GM23338 (cell line): Measurements from ENCODE around the gene MALRD1. TPM values are rescaled to one million over a fixed set of nuclear protein-coding genes. Genes with fewer than 3 reads are reported as not detected.

Source experiments
- ATAC-seq: fragments of 200-7000 bp; cut with Tn5 transposase; 3 replicates; pipeline ENCODE4 v1.9.1; 2020
- DNase-seq: peaks from one replicate; pipeline ENCODE4 v3.0.0-alpha.2; 2015; ENCODE audit warnings: low spot score
- H2AFZ ChIP-seq: fragments of 200-600 bp; sonication (generic); 2 replicates; pipeline ENCODE4 v1.8.0; 2016; ENCODE audit warnings: antibody characterized with exemption, mild to moderate bottlenecking, moderate library complexity
- H3F3A ChIP-seq: fragments of 200-600 bp; sonication (generic); replicated peaks from 2 replicates; pipeline ENCODE4 v1.8.0; 2017; ENCODE audit warnings: antibody characterized with exemption, mixed run types, low read depth
- H3K27ac ChIP-seq: fragments of 200-600 bp; sonication (generic); 2 replicates; pipeline ENCODE4 v1.6.1; 2016; ENCODE audit warnings: low read depth
- H3K27me3 ChIP-seq: fragments of 200-600 bp; sonication (generic); 2 replicates; pipeline ENCODE4 v1.8.0; 2016; ENCODE audit warnings: mild to moderate bottlenecking, mixed run types, moderate library complexity; ENCODE audit not compliant: insufficient read depth
- H3K36me3 ChIP-seq: fragments of 200-600 bp; sonication (generic); 2 replicates; pipeline ENCODE4 v1.8.0; 2016; ENCODE audit warnings: mild to moderate bottlenecking; ENCODE audit not compliant: insufficient read depth
- H3K4me1 ChIP-seq: fragments of 200-600 bp; sonication (generic); 2 replicates; pipeline ENCODE4 v1.8.0; 2016; ENCODE audit warnings: mild to moderate bottlenecking, moderate library complexity; ENCODE audit not compliant: insufficient read depth
- H3K4me2 ChIP-seq: fragments of 200-600 bp; sonication (generic); 2 replicates; pipeline ENCODE4 v1.7.1; 2017; ENCODE audit warnings: mixed run types
- H3K4me3 ChIP-seq: fragments of 200-600 bp; sonication (generic); 2 replicates; pipeline ENCODE4 v1.6.1; 2016; ENCODE audit warnings: mixed run types
- H3K79me2 ChIP-seq: fragments of 200-600 bp; sonication (generic); replicated peaks from 2 replicates; pipeline ENCODE4 v1.8.0; 2017; ENCODE audit warnings: mild to moderate bottlenecking; ENCODE audit not compliant: insufficient read depth
- H3K9me2 ChIP-seq: fragments of 200-600 bp; sonication (generic); 2 replicates; pipeline ENCODE4 v1.8.0; 2017; ENCODE audit not compliant: insufficient read depth
- H4K20me1 ChIP-seq: fragments of 200-600 bp; sonication (generic); replicated peaks from 2 replicates; pipeline ENCODE4 v1.8.0; 2017; ENCODE audit warnings: mild to moderate bottlenecking; ENCODE audit not compliant: insufficient read depth
- H3K27ac Mint-ChIP-seq: 2 replicates; pipeline ENCODE4 v1.8.0; 2020; ENCODE audit warnings: inconsistent platforms, mild to moderate bottlenecking, moderate library complexity, mixed read lengths
- H3K27me3 Mint-ChIP-seq: 3 replicates; pipeline ENCODE4 v1.8.0; 2022; ENCODE audit warnings: low read depth, mild to moderate bottlenecking, moderate library complexity, mixed read lengths, inconsistent platforms; ENCODE audit not compliant: insufficient read depth, poor library complexity
- H3K36me3 Mint-ChIP-seq: 3 replicates; pipeline ENCODE4 v1.8.0; 2021; ENCODE audit warnings: low read depth, mild to moderate bottlenecking, inconsistent platforms, moderate library complexity, mixed read lengths
- H3K4me1 Mint-ChIP-seq: 3 replicates; pipeline ENCODE4 v1.8.0; 2020; ENCODE audit warnings: mild to moderate bottlenecking, inconsistent platforms, mixed read lengths
- H3K4me3 Mint-ChIP-seq: 3 replicates; pipeline ENCODE4 v1.8.0; 2021; ENCODE audit warnings: moderate library complexity, mild to moderate bottlenecking, inconsistent platforms, mixed read lengths
- H3K9me3 Mint-ChIP-seq: 3 replicates; pipeline ENCODE4 v1.8.0; 2020; ENCODE audit warnings: moderate library complexity, mild to moderate bottlenecking, inconsistent platforms, mixed read lengths
- EZH2 ChIP-seq: fragments of 200-600 bp; sonication (generic); IDR thresholded peaks from one replicate; pipeline ENCODE4 v1.8.0; 2017; ENCODE audit warnings: antibody characterized with exemption, mild to moderate bottlenecking, low read depth; ENCODE audit not compliant: unreplicated experiment
- EZH2phosphoT487 ChIP-seq: fragments of 200-600 bp; sonication (generic); IDR thresholded peaks from one replicate; pipeline ENCODE4 v1.8.1; 2018; ENCODE audit warnings: antibody characterized with exemption; ENCODE audit not compliant: unreplicated experiment
- JUNB ChIP-seq: IDR thresholded peaks from one replicate; pipeline ENCODE4 v1.6.1; 2016; ENCODE audit warnings: antibody characterized with exemption; ENCODE audit not compliant: unreplicated experiment
- STAT1 ChIP-seq: IDR thresholded peaks from one replicate; pipeline ENCODE4 v1.6.1; 2016; ENCODE audit warnings: antibody characterized with exemption; ENCODE audit not compliant: unreplicated experiment
- ZNF114 ChIP-seq: fragments of 250-450 bp; sonication (Bioruptor Pico); IDR thresholded peaks from 2 replicates; pipeline ENCODE4 v1.5.0; 2020; ENCODE audit warnings: mild to moderate bottlenecking, moderate library complexity
- ZNF331 ChIP-seq: fragments of 250-450 bp; sonication (Bioruptor Pico); IDR thresholded peaks from 2 replicates; pipeline ENCODE4 v1.5.0; 2020; ENCODE audit warnings: low read depth, mild to moderate bottlenecking, moderate library complexity
- polyA plus RNA-seq: library from polyadenylated mRNA; unstranded; fragments of >200 nt; fragmentation: Nextera tagmentation; extraction: Ambion mirVana; gene quantifications from 2 replicates; pipeline ENCODE4 v1.2.1, GENCODE V29; 2016
- total RNA-seq: library from RNA; depleted of rRNA; stranded (reverse); fragments of >200 nt; shearing (Covaris generic); gene quantifications from 2 replicates; pipeline ENCODE4 v1.2.3, GENCODE V29; 2014
- TF ChIP-seq, protein P1 (sequence below): IDR thresholded peaks from 2 replicates; pipeline ENCODE4 v1.6.1; 2016; ENCODE audit warnings: antibody characterized with exemption
- TF ChIP-seq, protein P2 (sequence below): IDR thresholded peaks from one replicate; pipeline ENCODE4 v1.6.1; 2018; ENCODE audit warnings: antibody characterized with exemption; ENCODE audit not compliant: unreplicated experiment
- TF ChIP-seq, protein P3 (sequence below), 2 experiments: fragments of 200-600 bp in 1 of 2; sonication (generic) in 1 of 2; conservative IDR thresholded peaks; 2 replicates each; pipeline versions ENCODE4 v1.5.1 to v1.6.1; 2016 to 2017; ENCODE audit warnings: antibody characterized with exemption in 2 of 2, low read depth in 2 of 2, mild to moderate bottlenecking in 2 of 2, moderate library complexity in 1 of 2
- TF ChIP-seq, protein P4 (sequence below): fragments of 250-450 bp; sonication (Bioruptor Pico); IDR thresholded peaks from 2 replicates; pipeline ENCODE4 v1.5.0; 2020; ENCODE audit warnings: mild to moderate bottlenecking, moderate library complexity

Gene MALRD1
- total and polyA plus RNA-seq, 2 experiments from 2014 or later: 0.42 to 1.9 TPM

DNA sequence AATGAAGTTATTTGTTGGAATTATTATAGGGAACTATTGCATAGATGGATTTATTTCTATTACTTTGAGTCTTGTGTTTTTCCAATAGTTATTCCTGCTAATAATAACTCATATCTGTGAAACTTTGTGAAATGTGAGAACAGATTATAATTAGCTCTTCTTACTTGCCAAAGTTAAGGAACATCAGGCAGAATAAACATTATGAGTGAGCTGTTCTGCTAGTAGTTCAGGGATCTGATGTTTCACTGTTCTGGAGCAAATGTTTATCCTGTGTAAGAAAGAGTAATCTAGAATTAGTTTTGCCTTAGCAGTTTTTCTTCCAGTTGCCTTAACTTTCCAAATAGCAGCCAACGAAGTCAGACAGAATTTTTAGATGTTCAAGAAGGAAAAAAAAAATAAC lies 522.4 kb downstream of the MALRD1 start:
- no peaks in the 10 kb centered on the region for H3K79me2 ChIP-seq
- no peak overlapping the region for H3K4me2 ChIP-seq
- H3K27ac ChIP-seq: no peak overlapping the region
- 0 out of 2 replicates have a peak, but pooled peaks cover 3% of the 10 kb centered on the region for H3K9me2 ChIP-seq
- Mint-ChIP-seq H3K9me3 (no peaks in the 10 kb centered on the region), H3K27me3 (no peaks in the 10 kb centered on the region), H3K4me1 (no peaks in the 10 kb centered on the region), H3K36me3 (no peaks in the 10 kb centered on the region), H3K27ac (no peak overlapping the region), H3K4me3 (no peak overlapping the region)
- no peaks in the 10 kb centered on the region for H3K4me1 ChIP-seq
- DNase-seq: no peak
- H2AFZ ChIP-seq: no peak overlapping the region
- H3K36me3 ChIP-seq: no peaks in the 10 kb centered on the region
- H3K27me3 ChIP-seq: no peaks in the 10 kb centered on the region
- no peak overlapping the region for H3K4me3 ChIP-seq
- no peaks in the 10 kb centered on the region for H3F3A ChIP-seq
- H4K20me1 ChIP-seq: no peaks in the 10 kb centered on the region
- ATAC-seq: no peak
- TF ChIP-seq STAT1: no peak
- TF ChIP-seq, protein P1, sequence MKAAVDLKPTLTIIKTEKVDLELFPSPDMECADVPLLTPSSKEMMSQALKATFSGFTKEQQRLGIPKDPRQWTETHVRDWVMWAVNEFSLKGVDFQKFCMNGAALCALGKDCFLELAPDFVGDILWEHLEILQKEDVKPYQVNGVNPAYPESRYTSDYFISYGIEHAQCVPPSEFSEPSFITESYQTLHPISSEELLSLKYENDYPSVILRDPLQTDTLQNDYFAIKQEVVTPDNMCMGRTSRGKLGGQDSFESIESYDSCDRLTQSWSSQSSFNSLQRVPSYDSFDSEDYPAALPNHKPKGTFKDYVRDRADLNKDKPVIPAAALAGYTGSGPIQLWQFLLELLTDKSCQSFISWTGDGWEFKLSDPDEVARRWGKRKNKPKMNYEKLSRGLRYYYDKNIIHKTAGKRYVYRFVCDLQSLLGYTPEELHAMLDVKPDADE: no peak
- no peak for TF ChIP-seq EZH2phosphoT487

DNA sequence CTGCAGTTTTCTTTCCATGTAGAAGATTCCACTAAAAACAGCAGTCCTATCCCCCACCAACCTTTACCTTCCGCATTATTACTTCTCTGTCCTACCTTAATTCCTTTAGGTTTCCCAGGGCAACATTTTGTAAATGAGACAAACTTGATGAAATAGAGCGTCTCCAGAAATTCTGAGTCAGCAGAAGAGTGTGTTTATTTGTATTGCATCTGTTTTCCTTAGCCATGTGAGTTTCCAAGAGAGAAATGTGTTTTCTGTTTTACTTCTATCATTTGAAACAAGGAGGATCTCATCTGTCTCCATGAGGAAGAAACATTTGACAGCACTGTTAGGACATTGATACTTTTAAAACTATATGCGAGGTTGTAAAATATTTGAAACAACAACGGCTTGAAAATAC lies 523.5 kb downstream of the MALRD1 start:
- no peak overlapping the region for H3K4me3 Mint-ChIP-seq
- DNase-seq (no peak), ATAC-seq (no peak)
- H3K79me2 ChIP-seq: no peaks in the 10 kb centered on the region
- no peaks in the 10 kb centered on the region for H3F3A ChIP-seq
- H3K4me3 ChIP-seq: no peak overlapping the region
- H3K9me2 ChIP-seq: 0 out of 2 replicates have a peak, but pooled peaks cover 3% of the 10 kb centered on the region
- no peaks in the 10 kb centered on the region for H3K4me1 Mint-ChIP-seq
- H3K27me3 Mint-ChIP-seq: no peaks in the 10 kb centered on the region
- no peaks in the 10 kb centered on the region for H3K36me3 ChIP-seq
- H4K20me1 ChIP-seq: no peaks in the 10 kb centered on the region
- no peaks in the 10 kb centered on the region for H3K36me3 Mint-ChIP-seq
- H2AFZ ChIP-seq: no peak overlapping the region
- H3K4me2 ChIP-seq: no peak overlapping the region
- no peaks in the 10 kb centered on the region for H3K9me3 Mint-ChIP-seq
- no peaks in the 10 kb centered on the region for H3K4me1 ChIP-seq
- no peaks in the 10 kb centered on the region for H3K27me3 ChIP-seq
- no peak overlapping the region for H3K27ac ChIP-seq
- no peak overlapping the region for H3K27ac Mint-ChIP-seq
- TF ChIP-seq ZNF114 (CRISPR knock-in tag) (no peak), EZH2 (no peak), JUNB (no peak), ZNF331 (CRISPR knock-in tag) (no peak)
- TF ChIP-seq, protein P2, sequence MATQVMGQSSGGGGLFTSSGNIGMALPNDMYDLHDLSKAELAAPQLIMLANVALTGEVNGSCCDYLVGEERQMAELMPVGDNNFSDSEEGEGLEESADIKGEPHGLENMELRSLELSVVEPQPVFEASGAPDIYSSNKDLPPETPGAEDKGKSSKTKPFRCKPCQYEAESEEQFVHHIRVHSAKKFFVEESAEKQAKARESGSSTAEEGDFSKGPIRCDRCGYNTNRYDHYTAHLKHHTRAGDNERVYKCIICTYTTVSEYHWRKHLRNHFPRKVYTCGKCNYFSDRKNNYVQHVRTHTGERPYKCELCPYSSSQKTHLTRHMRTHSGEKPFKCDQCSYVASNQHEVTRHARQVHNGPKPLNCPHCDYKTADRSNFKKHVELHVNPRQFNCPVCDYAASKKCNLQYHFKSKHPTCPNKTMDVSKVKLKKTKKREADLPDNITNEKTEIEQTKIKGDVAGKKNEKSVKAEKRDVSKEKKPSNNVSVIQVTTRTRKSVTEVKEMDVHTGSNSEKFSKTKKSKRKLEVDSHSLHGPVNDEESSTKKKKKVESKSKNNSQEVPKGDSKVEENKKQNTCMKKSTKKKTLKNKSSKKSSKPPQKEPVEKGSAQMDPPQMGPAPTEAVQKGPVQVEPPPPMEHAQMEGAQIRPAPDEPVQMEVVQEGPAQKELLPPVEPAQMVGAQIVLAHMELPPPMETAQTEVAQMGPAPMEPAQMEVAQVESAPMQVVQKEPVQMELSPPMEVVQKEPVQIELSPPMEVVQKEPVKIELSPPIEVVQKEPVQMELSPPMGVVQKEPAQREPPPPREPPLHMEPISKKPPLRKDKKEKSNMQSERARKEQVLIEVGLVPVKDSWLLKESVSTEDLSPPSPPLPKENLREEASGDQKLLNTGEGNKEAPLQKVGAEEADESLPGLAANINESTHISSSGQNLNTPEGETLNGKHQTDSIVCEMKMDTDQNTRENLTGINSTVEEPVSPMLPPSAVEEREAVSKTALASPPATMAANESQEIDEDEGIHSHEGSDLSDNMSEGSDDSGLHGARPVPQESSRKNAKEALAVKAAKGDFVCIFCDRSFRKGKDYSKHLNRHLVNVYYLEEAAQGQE: no peak
- TF ChIP-seq, protein P3, sequence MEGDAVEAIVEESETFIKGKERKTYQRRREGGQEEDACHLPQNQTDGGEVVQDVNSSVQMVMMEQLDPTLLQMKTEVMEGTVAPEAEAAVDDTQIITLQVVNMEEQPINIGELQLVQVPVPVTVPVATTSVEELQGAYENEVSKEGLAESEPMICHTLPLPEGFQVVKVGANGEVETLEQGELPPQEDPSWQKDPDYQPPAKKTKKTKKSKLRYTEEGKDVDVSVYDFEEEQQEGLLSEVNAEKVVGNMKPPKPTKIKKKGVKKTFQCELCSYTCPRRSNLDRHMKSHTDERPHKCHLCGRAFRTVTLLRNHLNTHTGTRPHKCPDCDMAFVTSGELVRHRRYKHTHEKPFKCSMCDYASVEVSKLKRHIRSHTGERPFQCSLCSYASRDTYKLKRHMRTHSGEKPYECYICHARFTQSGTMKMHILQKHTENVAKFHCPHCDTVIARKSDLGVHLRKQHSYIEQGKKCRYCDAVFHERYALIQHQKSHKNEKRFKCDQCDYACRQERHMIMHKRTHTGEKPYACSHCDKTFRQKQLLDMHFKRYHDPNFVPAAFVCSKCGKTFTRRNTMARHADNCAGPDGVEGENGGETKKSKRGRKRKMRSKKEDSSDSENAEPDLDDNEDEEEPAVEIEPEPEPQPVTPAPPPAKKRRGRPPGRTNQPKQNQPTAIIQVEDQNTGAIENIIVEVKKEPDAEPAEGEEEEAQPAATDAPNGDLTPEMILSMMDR (conservative IDR thresholded peaks at IDR 0.05; ENCODE audit: low read depth in 2 of 2): no peak
- TF ChIP-seq, protein P4, sequence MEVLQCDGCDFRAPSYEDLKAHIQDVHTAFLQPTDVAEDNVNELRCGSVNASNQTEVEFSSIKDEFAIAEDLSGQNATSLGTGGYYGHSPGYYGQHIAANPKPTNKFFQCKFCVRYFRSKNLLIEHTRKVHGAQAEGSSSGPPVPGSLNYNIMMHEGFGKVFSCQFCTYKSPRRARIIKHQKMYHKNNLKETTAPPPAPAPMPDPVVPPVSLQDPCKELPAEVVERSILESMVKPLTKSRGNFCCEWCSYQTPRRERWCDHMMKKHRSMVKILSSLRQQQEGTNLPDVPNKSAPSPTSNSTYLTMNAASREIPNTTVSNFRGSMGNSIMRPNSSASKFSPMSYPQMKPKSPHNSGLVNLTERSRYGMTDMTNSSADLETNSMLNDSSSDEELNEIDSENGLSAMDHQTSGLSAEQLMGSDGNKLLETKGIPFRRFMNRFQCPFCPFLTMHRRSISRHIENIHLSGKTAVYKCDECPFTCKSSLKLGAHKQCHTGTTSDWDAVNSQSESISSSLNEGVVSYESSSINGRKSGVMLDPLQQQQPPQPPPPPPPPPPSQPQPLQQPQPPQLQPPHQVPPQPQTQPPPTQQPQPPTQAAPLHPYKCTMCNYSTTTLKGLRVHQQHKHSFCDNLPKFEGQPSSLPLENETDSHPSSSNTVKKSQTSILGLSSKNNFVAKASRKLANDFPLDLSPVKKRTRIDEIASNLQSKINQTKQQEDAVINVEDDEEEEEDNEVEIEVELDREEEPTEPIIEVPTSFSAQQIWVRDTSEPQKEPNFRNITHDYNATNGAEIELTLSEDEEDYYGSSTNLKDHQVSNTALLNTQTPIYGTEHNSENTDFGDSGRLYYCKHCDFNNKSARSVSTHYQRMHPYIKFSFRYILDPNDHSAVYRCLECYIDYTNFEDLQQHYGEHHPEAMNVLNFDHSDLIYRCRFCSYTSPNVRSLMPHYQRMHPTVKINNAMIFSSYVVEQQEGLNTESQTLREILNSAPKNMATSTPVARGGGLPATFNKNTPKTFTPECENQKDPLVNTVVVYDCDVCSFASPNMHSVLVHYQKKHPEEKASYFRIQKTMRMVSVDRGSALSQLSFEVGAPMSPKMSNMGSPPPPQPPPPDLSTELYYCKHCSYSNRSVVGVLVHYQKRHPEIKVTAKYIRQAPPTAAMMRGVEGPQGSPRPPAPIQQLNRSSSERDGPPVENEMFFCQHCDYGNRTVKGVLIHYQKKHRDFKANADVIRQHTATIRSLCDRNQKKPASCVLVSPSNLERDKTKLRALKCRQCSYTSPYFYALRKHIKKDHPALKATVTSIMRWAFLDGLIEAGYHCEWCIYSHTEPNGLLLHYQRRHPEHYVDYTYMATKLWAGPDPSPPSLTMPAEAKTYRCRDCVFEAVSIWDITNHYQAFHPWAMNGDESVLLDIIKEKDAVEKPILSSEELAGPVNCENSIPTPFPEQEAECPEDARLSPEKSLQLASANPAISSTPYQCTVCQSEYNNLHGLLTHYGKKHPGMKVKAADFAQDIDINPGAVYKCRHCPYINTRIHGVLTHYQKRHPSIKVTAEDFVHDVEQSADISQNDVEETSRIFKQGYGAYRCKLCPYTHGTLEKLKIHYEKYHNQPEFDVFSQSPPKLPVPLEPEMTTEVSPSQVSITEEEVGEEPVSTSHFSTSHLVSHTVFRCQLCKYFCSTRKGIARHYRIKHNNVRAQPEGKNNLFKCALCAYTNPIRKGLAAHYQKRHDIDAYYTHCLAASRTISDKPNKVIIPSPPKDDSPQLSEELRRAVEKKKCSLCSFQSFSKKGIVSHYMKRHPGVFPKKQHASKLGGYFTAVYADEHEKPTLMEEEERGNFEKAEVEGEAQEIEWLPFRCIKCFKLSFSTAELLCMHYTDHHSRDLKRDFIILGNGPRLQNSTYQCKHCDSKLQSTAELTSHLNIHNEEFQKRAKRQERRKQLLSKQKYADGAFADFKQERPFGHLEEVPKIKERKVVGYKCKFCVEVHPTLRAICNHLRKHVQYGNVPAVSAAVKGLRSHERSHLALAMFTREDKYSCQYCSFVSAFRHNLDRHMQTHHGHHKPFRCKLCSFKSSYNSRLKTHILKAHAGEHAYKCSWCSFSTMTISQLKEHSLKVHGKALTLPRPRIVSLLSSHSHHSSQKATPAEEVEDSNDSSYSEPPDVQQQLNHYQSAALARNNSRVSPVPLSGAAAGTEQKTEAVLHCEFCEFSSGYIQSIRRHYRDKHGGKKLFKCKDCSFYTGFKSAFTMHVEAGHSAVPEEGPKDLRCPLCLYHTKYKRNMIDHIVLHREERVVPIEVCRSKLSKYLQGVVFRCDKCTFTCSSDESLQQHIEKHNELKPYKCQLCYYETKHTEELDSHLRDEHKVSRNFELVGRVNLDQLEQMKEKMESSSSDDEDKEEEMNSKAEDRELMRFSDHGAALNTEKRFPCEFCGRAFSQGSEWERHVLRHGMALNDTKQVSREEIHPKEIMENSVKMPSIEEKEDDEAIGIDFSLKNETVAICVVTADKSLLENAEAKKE: no peak
